ENCODE measurements around the gene NPDC1.

NPDC1 gene

GRCh38 chr9:137025517-137025966 lies 20.4 kb downstream of the NPDC1 start:
- peak; percentile 83 for DNase-seq (ENCODE audit: low spot score)

- no peak for DNase-seq (ENCODE audit: low spot score)
Observed at GRCh38 chr9:137023583-137023991, 22.4 kb downstream of the NPDC1 start.

GRCh38 chr9:137023157-137023556 lies 22.8 kb downstream of the NPDC1 start:
- DNase-seq (ENCODE audit: low spot score) = no peak

DNA sequence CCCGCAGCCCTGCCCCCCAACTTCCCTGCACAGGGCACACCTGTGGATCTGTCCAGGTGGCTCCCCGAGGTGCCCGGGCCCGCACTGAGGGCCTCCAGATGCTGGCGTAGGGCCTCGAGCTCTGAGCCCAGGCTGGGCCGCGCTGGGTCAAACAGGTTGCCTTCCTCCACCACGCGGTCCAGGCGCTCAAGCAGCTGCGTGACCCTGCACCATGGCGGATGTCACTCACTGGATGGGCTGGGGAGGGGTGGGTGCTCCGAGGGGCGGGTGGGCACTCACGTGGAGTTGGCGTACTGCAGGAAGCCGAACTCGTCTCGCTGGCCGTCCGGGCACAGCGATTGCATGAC lies 23.3 kb downstream of the NPDC1 start:
- no peak for DNase-seq (ENCODE audit: low spot score)

DNA sequence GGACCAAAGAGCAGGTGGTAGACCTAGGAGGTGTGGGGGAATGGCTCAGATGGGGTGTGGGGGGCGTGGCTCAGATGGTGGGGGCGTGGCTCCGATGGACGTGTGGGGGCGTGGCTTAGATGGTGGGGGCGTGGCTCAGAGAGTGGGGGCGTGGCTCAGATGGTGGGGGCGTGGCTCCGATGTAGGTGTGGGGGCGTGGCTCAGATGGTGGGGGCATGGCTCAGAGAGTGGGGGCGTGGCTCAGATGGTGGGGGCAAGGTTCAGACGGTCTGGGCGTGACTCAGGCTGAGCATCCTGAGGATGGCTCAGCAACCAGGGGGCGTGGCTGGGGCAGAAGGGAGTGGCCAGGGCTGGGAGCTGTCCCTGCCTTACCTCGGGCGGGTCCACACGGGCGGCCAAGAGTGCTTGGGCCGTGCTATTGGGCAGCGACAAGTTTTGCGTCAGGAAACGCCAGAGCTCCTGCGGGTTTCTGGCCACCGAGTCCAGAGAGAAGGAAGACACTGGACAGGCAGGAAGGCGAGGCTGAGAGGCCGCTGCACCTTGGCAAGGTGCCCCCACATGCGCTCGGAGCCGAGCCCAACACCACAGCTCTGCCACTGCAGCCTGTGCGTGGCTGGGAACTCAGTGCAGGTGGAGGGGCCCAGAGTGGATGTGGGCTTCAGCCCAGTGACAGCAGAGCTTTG lies 23.9 kb downstream of the NPDC1 start:
- peak; percentile 94 for DNase-seq (ENCODE audit: low spot score)

DNA sequence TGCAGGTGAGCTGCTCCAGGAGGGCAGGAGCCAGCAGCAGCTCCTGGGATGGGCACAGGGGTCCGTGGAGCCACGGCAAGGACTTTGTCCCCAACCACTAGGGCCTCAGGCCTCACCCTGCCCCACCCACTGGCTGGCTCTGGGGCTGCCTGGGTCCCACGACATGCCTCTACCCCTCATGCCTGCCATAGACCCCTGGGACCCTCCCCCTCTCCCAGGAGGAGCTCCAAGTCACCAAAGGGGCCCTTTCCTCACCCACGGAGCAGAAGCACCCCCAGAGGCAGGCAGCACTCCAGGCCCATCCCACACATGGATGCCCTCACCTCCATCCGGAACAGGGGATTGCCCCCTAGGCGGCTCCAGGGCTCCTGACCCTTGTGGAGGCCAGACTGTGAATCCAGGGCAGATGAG lies 24.4 kb downstream of the NPDC1 start:
- DNase-seq (ENCODE audit: low spot score) = no peak

DNA sequence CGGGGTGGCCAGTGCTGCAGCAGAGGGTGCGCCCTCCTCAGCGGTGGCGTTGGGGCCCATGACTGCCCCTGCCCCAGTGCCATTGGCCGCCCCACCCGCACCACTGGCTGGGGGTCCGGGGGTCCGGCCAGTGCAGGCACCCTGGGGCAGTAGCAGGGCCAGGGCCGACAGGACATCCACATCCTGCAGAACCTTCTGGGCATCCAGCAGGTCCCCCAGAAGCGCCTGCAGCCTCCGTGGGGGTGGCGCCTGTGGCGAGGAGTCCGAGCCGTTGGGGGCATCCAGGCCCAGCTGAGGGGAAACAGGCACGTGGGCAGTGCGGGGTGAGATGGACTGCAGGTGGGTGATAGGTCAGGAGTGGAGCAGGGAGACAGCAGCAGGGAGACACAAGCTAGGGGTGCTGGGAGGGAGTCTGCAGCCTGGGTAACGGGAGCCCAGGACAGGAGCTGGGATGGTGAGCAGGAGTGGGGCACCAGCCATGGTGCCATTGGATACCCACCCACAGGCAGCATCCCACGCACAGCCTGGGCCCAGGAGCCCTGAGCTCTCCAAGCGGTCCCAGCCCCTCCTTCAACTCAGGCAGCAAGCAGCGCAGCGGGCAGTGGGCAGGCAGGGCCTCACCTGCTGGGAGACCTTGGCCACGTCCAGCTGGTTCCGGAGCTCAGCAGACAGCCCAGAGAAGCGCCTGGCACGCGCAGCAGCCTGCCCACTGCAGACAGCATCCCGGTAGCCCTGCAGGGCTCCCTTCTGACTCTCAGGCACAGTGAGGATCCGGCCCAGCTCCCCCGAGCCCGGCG lies 25.0 kb downstream of the NPDC1 start:
- no peak for DNase-seq (ENCODE audit: low spot score)

DNA sequence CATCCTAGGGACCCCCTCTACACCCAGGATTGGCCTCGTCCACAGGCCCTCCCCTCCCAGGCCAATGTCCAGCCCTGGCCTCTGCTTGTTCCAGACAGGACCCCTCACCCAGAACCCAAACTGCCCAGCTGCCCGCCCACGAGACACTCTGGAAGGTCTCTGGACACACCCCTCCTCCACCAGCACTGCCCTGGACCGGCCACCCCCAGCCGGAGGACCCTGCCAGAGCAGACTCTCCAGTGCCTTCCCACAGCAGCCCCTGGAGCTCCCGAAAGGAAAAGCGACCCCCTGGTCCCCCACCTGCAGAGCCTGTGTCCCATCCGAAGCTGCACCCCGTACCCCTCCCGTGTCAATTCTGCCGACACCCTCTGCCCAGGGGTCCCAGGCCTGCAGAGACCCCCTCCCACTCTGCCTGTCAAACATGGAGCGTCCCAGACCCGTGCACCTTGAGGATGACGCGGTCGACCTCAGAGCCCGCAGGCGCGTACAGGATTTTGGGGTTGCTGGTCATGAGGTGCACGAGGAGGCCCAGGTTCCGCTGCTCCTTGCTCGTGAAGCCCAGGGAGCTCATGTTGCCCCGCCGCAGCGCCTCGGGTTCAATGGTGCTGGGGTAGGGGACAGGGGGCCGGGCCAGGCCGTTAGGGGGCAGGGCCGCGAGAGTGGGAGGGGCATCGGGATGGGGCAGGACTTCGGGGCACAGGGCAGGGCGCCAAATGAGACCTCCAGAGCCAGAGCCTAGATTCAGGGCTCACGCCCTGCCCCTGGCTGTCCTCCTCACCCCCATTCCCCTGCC lies 25.9 kb downstream of the NPDC1 start:
- DNase-seq (ENCODE audit: low spot score) = no peak

- DNase-seq (ENCODE audit: low spot score) = no peak
Observed at GRCh38 chr9:137018761-137019559, 27.0 kb downstream of the NPDC1 start.

- DNase-seq (ENCODE audit: low spot score) = no peak
Observed at GRCh38 chr9:137017791-137018497, 28.0 kb downstream of the NPDC1 start.

DNA sequence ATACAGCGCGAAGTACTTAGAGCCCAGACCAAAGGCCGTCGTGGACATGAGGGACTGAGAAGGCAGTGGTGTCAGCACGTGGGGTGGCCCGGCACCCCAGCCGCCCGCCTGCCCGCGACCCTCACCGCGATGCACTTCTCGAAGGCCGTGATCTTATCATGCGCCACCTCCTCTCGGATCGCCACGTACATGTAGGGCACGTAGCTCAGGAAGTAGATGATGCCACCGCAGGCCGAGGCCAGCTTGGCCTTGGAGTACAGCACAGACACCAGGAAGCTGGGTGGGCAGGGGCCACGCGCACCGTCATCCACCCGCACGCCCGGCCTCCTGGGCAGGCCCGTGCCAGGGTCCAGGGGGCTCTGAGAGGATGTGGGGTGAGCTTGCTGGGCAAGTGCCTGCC lies 28.9 kb downstream of the NPDC1 start:
- DNase-seq (ENCODE audit: low spot score) = no peak

- no peak for DNase-seq (ENCODE audit: low spot score)
Observed at GRCh38 chr9:137016436-137016835, 29.5 kb downstream of the NPDC1 start.

- DNase-seq (ENCODE audit: low spot score) = no peak
Observed at GRCh38 chr9:137015976-137016375, 30.0 kb downstream of the NPDC1 start.

DNA sequence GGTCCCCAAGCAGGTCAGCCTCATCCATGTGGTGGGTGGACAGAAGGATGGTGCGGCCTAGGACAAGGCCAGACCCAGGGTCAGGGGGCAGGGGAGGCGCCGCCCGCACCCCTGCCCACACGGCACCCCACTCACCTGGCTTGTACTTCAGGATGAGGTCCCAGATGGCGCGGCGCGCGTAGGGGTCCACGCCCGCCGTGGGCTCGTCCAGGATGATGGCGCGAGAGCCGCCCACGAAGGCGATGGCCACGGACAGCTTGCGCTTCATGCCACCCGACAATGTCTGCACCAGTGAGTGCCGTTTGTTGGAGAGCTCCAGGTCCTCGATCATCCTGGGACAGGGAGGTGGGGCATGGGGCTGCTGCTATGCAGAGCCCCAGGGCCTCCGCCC lies 30.4 kb downstream of the NPDC1 start:
- no peak for DNase-seq (ENCODE audit: low spot score)

DNA sequence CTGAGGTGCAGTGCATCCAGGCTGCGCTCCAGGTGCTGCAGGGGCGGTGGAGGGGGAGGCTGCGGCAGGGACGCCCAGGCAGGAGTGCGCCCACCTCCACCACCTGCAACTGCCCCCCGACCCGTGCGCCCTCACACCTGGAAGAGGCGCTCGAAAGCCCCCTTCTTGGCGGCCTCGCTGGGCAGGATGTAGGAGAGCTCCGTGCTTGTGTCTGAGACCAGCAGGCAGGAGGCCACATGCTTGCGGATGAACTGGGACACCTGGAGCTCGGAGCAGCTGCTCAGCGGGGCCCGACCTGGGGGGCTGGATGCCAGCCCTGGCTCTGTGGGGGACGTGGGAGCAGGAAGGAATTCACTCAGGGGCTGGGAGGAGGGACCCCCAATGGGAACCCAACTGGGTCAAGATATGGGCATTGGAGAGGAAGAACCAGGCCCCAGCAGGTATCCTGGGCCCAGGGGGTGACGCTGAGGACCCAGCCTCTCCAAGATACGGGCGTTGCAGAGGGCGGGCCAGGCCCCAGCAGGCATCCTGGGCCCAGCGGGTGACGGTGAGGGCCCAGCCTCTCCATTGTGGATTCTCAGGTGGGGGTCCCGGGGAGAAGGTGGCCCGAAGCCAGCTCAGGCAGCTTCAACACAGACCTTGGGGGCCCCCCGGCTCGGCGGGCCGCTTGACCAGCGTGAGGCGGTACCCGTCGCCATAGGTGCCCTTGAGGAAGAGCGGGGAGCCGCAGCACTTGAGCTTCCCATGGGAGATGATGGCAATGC lies 31.0 kb downstream of the NPDC1 start:
- no peak for DNase-seq (ENCODE audit: low spot score)

GRCh38 chr9:137014166-137014565 lies 31.8 kb downstream of the NPDC1 start:
- DNase-seq (ENCODE audit: low spot score) = no peak

GRCh38 chr9:137013571-137013940 lies 32.4 kb downstream of the NPDC1 start:
- no peak for DNase-seq (ENCODE audit: low spot score)

- DNase-seq (ENCODE audit: low spot score) = no peak
Observed at GRCh38 chr9:137012694-137013570, 33.0 kb downstream of the NPDC1 start.

GRCh38 chr9:137011907-137012675 lies 33.9 kb downstream of the NPDC1 start:
- no peak for DNase-seq (ENCODE audit: low spot score)

Data from SW480 (cell line).